Adrenal gland (tissue), 5 donors: ENCODE data around the gene CNDP1.

ENCODE experiments used
- POLR2A ChIP-seq, 2 donors: fragments of 450-650 bp; IDR thresholded peaks; one replicate each; pipeline ENCODE4 v1.6.1; 2017; ENCODE audit warnings: antibody characterized with exemption in 2 of 2, mild to moderate bottlenecking in 2 of 2, moderate library complexity in 1 of 2
- TF ChIP-seq, protein P1 (sequence below), 6 experiments: fragments of 450-650 bp in 4 of 6; fragments of 200-600 bp in 2 of 6; sonication (generic) in 1 of 6; IDR thresholded peaks; 1 replicate in 5 of 6; 2 replicates in 1 of 6; pipeline versions ENCODE4 v1.5.1 to v1.8.0; 2016 to 2021; ENCODE audit warnings: antibody characterized with exemption in 6 of 6, mild to moderate bottlenecking in 2 of 6, moderate library complexity in 1 of 6
- donor health status: DM: no; HTN: no; CAD: no.

DNA sequence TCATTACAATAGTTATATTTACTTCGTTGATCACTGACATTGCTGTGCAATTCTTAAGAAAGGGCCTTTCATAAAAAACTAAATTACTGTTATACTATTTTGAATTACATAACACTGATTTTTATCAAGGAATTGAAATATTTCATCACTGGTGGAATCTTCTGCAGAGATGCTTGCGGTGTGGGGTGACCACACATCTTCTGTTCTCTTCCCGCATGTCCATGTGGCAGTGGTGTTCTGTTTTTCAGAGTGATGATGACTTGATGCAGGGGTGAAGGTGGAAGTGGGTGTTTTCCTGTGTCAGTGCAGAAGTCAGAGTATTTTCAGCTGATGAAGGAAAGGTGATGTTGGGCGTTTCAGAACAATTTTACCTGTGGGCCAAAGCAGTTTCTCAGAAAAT is 31.2 kb upstream of the CNDP1 start:
- TF ChIP-seq, protein P1, sequence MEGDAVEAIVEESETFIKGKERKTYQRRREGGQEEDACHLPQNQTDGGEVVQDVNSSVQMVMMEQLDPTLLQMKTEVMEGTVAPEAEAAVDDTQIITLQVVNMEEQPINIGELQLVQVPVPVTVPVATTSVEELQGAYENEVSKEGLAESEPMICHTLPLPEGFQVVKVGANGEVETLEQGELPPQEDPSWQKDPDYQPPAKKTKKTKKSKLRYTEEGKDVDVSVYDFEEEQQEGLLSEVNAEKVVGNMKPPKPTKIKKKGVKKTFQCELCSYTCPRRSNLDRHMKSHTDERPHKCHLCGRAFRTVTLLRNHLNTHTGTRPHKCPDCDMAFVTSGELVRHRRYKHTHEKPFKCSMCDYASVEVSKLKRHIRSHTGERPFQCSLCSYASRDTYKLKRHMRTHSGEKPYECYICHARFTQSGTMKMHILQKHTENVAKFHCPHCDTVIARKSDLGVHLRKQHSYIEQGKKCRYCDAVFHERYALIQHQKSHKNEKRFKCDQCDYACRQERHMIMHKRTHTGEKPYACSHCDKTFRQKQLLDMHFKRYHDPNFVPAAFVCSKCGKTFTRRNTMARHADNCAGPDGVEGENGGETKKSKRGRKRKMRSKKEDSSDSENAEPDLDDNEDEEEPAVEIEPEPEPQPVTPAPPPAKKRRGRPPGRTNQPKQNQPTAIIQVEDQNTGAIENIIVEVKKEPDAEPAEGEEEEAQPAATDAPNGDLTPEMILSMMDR (IDR thresholded peaks at IDR 0.05) = no peak
- no peak for TF ChIP-seq POLR2A (IDR thresholded peaks at IDR 0.05)
